Nucleus accumbens (tissue), 56 donors: ENCODE measurements around the gene ARL13A.
"Not testable (repeated sequence)": the region's sequence is repeated elsewhere in the genome, so short reads cannot be mapped to it uniquely, and the experiment has no call there.

Experiments used
- DNase-seq, 56 donors: peaks; one replicate each; lab custom pipeline; 2025; lab: John Stamatoyannopoulos, UW

ARL13A gene

GRCh38 chrX:100984818-100985217, 15.3 kb downstream of the ARL13A start:
- DNase-seq = no peak

- no peak for DNase-seq
These were observed 20.6 kb downstream of the ARL13A start for GRCh38 chrX:100990139-100990538.

- DNase-seq = no peak
These were observed 25.1 kb downstream of the ARL13A start for GRCh38 chrX:100994352-100995281.

- peak in 19 of 56 donors; percentile 0 to 32 (median 4) for DNase-seq
These were observed 26.0 kb downstream of the ARL13A start for GRCh38 chrX:100995469-100995868.

GRCh38 chrX:100999451-100999850, 29.9 kb downstream of the ARL13A start:
- DNase-seq = no peak

- no peak for DNase-seq
These were observed 39.6 kb downstream of the ARL13A start for GRCh38 chrX:101009090-101009489.

- not testable (repeated sequence) for DNase-seq
These were observed 42.5 kb downstream of the ARL13A start for GRCh38 chrX:101012031-101012430.

- no peak for DNase-seq
These were observed 52.5 kb downstream of the ARL13A start for GRCh38 chrX:101022020-101022419.

- DNase-seq = no peak
These were observed 55.6 kb downstream of the ARL13A start for GRCh38 chrX:101025126-101025525.

GRCh38 chrX:101028562-101028961, 59.1 kb downstream of the ARL13A start:
- no peak for DNase-seq

GRCh38 chrX:101029665-101030064, 60.2 kb downstream of the ARL13A start:
- no peak for DNase-seq

- DNase-seq = no peak
These were observed 67.7 kb downstream of the ARL13A start for GRCh38 chrX:101037231-101037630.

GRCh38 chrX:101040197-101040596, 70.7 kb downstream of the ARL13A start:
- DNase-seq = no peak
